ENCODE measurements around the gene AMBRA1.

AMBRA1 gene

DNA sequence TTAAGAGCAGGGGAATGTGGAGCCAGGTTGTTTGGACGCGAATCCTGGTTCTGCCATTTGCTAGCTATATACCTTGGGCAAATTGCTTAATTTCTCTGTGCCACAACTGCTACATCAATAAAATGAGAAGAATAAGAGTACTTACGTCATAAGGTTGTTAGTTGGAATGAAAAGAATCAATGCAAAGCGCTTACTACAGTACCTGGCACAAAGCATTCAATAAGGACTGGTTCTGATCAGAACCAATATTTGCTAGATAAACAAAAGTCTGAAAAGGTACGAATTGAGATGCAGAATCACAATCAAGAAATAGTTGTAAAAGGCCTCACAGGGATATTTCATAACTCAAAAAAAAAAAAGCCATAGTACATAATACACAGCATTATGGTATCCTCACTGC is 11.2 kb downstream of the AMBRA1 start:
- no peaks in the 10 kb centered on the region for H3K36me3 ChIP-seq (ENCODE audit: control insufficient read depth, insufficient read depth, low read length)
- no peaks in the 10 kb centered on the region for H3K4me1 ChIP-seq
- no peaks in the 10 kb centered on the region for H3K27me3 ChIP-seq (ENCODE audit: control insufficient read depth, insufficient read depth, low read length)
- TF ChIP-seq, protein P1, sequence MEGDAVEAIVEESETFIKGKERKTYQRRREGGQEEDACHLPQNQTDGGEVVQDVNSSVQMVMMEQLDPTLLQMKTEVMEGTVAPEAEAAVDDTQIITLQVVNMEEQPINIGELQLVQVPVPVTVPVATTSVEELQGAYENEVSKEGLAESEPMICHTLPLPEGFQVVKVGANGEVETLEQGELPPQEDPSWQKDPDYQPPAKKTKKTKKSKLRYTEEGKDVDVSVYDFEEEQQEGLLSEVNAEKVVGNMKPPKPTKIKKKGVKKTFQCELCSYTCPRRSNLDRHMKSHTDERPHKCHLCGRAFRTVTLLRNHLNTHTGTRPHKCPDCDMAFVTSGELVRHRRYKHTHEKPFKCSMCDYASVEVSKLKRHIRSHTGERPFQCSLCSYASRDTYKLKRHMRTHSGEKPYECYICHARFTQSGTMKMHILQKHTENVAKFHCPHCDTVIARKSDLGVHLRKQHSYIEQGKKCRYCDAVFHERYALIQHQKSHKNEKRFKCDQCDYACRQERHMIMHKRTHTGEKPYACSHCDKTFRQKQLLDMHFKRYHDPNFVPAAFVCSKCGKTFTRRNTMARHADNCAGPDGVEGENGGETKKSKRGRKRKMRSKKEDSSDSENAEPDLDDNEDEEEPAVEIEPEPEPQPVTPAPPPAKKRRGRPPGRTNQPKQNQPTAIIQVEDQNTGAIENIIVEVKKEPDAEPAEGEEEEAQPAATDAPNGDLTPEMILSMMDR (IDR thresholded peaks at IDR 0.05), result no peak
- peaks cover 41% of the 10 kb centered on the region for H3K79me2 ChIP-seq
- H3K9me3 ChIP-seq (ENCODE audit: control insufficient read depth, low read length), result no peaks in the 10 kb centered on the region
- no peak overlapping the region for H3K4me3 ChIP-seq (ENCODE audit: low read depth, low read length)
- H3K27ac ChIP-seq, result no peak overlapping the region
- H2AFZ ChIP-seq, result no peak overlapping the region
- H3K4me2 ChIP-seq (ENCODE audit: low read length), result no peak overlapping the region
- no peak overlapping the region for H3K9ac ChIP-seq

DNA sequence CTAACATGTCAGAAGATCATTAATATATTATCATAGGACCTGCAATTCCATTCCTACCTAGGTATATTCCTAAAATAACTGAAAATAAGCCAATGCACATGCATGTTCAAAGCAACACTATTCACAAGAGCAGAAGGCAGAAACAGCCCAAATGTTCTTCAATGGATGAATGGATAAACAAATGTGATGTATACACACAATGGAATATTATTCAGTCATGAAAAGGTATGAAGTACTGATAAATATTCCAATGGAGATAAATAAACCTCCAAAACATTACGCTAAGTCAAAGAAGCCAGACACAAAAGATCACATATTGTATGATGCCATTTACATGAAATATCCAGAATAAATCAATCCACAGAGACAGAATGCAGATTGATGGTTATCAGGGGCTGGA is 16.8 kb downstream of the AMBRA1 start:
- TF ChIP-seq, protein P1 (IDR thresholded peaks at IDR 0.05), result no peak
- Histone ChIP-seq H3K27me3 (ENCODE audit: control insufficient read depth, insufficient read depth, low read length) (no peaks in the 10 kb centered on the region), H3K79me2 (peaks cover 39% of the 10 kb centered on the region), H3K4me1 (peaks cover 2% of the 10 kb centered on the region), H3K9me3 (ENCODE audit: control insufficient read depth, low read length) (no peaks in the 10 kb centered on the region), H3K4me2 (ENCODE audit: low read length) (no peak overlapping the region), H3K4me3 (ENCODE audit: low read depth, low read length) (no peak overlapping the region), H2AFZ (no peak overlapping the region), H3K9ac (no peak overlapping the region), H3K36me3 (ENCODE audit: control insufficient read depth, insufficient read depth, low read length) (no peaks in the 10 kb centered on the region), H3K27ac (no peak overlapping the region)

DNA sequence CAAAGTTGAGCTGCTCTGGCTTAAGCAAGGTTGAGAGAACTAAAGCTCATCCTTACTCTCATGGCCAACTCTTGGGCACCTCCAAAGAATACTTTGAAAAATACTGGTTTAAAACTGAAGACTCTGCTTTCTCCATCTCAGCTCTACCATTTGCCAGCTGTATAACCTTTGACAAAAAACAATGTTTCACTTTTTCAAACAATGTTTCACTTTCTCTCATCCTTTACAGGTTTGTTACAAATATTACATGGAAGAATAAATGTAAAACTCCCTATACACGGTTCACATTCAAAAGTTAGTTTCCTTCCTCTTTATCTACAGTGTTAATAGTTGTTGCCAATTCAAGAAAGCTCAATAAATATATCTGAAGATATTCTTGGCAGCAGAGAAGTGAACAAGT is 19.2 kb downstream of the AMBRA1 start:
- no peaks in the 10 kb centered on the region for H3K36me3 ChIP-seq (ENCODE audit: control insufficient read depth, insufficient read depth, low read length)
- H3K4me1 ChIP-seq, result peaks cover 2% of the 10 kb centered on the region
- H3K4me2 ChIP-seq (ENCODE audit: low read length), result no peak overlapping the region
- no peak overlapping the region for H2AFZ ChIP-seq
- no peak overlapping the region for H3K27ac ChIP-seq
- H3K9ac ChIP-seq, result no peak overlapping the region
- TF ChIP-seq, protein P1 (IDR thresholded peaks at IDR 0.05), result no peak
- H3K4me3 ChIP-seq (ENCODE audit: low read depth, low read length), result no peak overlapping the region
- no peaks in the 10 kb centered on the region for H3K9me3 ChIP-seq (ENCODE audit: control insufficient read depth, low read length)
- no peaks in the 10 kb centered on the region for H3K27me3 ChIP-seq (ENCODE audit: control insufficient read depth, insufficient read depth, low read length)
- peaks cover 36% of the 10 kb centered on the region for H3K79me2 ChIP-seq

DNA sequence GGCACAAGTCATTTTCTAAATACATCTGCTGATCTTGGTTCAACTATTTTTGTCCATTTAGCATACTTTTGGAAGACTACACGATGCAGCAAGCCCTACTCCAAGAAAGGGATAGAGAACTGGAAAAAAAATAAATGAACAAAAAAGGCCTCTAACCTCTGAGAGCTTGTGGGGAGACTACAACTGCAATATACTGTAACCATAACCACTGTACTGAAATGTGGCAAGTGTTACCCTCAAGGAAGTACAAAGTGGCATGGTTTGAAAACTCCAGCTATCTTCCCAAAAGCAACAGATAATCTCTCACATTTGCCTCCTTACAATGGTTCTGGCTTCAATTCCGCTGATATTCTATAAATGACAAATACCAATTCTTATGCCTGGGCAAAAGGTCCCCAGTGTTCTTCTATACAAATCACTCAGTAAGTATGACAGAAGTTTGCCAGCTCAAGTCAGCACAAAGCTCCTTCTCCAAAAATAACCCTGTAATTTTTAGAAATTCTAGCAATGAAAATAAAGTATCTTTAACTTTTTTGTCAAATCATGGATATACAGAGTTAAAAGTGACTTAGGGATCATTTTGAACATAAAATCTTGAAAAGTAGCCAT is 22.9 kb downstream of the AMBRA1 start:
- TF ChIP-seq, protein P1 (IDR thresholded peaks at IDR 0.05), result no peak
- no peaks in the 10 kb centered on the region for H3K36me3 ChIP-seq (ENCODE audit: control insufficient read depth, insufficient read depth, low read length)
- no peak overlapping the region for H3K4me2 ChIP-seq (ENCODE audit: low read length)
- H3K4me1 ChIP-seq, result peaks cover 2% of the 10 kb centered on the region
- H2AFZ ChIP-seq, result no peak overlapping the region
- H3K4me3 ChIP-seq (ENCODE audit: low read depth, low read length), result no peak overlapping the region
- peaks cover 40% of the 10 kb centered on the region for H3K79me2 ChIP-seq
- H3K27me3 ChIP-seq (ENCODE audit: control insufficient read depth, insufficient read depth, low read length), result no peaks in the 10 kb centered on the region
- no peak overlapping the region for H3K27ac ChIP-seq
- no peak overlapping the region for H3K9ac ChIP-seq
- no peaks in the 10 kb centered on the region for H3K9me3 ChIP-seq (ENCODE audit: control insufficient read depth, low read length)

DNA sequence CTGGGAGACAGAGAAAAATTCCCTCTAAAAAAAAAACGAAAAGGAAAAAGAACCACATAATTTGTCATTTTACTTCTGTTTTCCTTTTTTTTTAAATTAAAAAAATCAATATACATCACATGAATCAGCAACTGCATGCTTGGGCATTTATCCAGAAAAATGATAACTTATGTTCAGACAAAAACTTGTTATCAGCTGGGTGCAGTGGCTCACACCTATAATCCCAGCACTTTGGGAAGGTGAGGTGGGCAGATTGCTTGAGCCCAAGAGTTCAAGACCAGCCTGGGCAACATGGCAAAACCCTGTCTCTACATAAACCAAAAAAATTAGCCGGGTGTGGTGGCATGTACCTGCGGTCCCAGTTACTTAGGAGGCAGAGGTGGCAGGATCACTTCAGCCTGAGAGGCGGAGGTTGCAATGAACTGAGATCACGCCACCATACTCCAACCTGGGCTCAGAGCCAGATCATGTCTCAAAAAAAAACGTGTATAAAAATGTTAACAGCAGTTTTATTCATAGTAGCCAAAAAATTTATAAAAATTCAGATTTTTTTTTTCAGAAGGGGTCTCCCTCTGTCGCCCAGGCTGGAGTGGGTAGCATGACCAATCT is 28.5 kb downstream of the AMBRA1 start:
- Histone ChIP-seq H3K27me3 (ENCODE audit: control insufficient read depth, insufficient read depth, low read length) (no peaks in the 10 kb centered on the region), H3K79me2 (peaks cover 27% of the 10 kb centered on the region), H3K36me3 (ENCODE audit: control insufficient read depth, insufficient read depth, low read length) (no peaks in the 10 kb centered on the region), H3K27ac (no peak overlapping the region), H3K4me1 (no peaks in the 10 kb centered on the region), H3K9ac (no peak overlapping the region), H3K4me2 (ENCODE audit: low read length) (no peak overlapping the region), H3K4me3 (ENCODE audit: low read depth, low read length) (no peak overlapping the region), H3K9me3 (ENCODE audit: control insufficient read depth, low read length) (no peaks in the 10 kb centered on the region), H2AFZ (no peak overlapping the region)
- TF ChIP-seq, protein P1 (IDR thresholded peaks at IDR 0.05), result no peak
